T-helper 22 cell (primary cell): ENCODE data around the gene SBF2.
"Not testable (repeated sequence)": the region's sequence is repeated elsewhere in the genome, so short reads cannot be mapped to it uniquely, and the experiment has no call there.

ENCODE experiments used
- DNase-seq: peaks from one replicate; pipeline ENCODE4 v3.0.0-alpha.2; 2020; ENCODE audit warnings: low read depth

Gene SBF2

GRCh38 chr11:10263929-10264328 lies 30.1 kb downstream of the SBF2 start:
- DNase-seq, result no peak

GRCh38 chr11:10261821-10262220 lies 32.2 kb downstream of the SBF2 start:
- DNase-seq, result no peak

DNA sequence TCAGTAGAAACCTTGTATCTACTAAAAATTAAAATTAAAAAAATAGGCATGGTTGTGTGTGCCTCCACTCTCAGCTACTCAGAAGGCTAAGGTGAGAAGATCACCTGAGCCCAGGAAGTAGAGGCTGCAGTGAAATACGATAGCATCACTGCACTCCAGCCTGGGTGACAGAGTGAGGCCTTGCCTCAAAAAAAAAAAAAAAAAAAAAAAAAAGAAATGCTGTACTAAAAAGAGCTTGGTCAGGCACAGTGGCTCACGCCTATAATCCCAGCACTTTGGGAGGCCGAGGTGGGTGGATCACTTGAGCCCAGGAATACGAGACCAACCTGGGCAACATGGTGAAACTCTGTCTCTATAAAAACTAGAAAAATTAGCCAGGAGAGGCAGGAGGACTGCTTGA lies 36.5 kb downstream of the SBF2 start:
- no peak for DNase-seq

DNA sequence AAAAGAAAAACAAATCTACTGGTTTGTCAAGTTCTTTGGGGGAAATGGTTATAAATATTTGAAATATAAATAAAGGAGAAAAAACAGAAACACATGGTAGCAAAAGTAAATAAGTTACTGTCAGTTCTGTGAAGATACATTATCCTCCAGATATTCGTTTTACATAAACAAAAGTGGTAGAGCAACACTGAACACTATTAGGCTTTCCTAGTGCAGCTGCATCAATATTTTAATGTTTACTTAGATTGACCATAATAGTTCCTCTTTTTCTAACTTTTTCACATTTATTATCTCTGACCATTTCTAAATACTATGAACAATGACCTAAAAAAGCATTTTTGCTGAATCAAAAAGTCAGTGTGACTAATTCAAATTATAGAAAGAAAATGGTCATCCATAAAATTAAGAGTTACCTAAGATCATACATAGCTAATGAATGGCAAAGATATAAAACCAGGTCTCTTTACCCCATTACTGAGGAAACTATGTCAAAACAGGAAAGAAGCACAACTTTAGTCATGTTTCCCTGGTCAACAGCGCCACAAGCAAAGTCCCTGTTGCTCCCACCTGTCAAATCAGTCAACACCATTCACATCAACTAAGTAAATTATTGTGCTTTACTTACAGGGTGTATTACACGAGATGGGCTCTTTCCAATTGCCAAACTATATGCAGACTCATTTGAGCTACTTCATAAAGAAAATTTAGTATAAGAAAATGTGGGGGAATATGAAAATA lies 38.5 kb downstream of the SBF2 start:
- DNase-seq, result no peak

GRCh38 chr11:10249448-10250131 lies 44.4 kb downstream of the SBF2 start:
- DNase-seq, result not testable (repeated sequence)

GRCh38 chr11:10247011-10247410 lies 47.0 kb downstream of the SBF2 start:
- DNase-seq, result no peak

DNA sequence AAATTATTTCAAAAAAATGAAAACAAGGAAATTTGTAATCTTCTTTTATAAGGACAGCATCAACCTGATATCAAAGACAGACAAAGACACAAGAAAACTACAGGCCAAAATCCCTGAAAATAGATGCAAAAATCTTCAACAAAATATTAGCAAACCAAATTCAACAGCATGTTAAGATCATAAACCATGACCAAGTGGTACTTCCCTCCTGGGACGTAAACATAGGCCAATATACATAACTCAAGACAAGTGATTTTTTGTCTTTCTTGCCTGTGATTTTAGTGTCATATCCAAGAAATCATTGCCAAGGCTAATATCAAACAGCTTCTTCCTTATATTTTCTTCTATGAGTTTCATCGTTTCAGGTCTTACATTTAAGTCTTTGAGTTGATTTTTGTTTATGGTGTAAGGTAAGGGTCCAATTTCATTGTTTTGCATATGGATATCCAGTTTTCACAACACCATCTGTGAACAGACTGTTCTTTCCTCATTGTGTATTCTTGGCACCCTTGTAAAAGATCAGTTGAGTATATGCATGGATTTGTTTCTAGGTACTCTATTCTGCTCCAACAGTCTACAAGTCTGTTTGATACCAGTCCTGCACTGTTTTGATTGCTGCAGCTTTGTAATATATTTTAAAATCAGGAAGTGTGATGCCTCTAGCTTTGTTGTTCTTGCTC lies 50.0 kb downstream of the SBF2 start:
- no peak for DNase-seq

GRCh38 chr11:10236840-10237239 lies 57.2 kb downstream of the SBF2 start:
- no peak for DNase-seq

- no peak for DNase-seq
These were observed 60.4 kb downstream of the SBF2 start for GRCh38 chr11:10233581-10233980.

DNA sequence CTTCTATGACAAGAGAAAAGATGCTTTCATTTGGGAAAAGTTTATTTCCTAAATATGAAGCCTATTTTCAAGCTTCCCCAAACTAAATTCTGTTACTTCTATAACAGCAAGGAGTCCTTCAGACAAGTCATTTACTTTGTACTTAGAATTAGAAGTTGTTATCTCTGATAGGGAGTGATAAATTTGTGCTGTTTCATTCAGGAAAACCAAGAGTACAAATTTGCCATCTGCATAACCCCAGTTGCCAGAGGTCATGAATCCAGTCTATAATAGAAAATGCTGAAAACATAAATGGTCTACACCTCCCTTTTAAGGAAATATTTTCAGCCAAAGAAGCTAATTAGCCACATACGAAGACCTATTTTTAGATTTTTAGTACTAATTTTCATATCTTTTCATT lies 61.3 kb downstream of the SBF2 start:
- no peak for DNase-seq

DNA sequence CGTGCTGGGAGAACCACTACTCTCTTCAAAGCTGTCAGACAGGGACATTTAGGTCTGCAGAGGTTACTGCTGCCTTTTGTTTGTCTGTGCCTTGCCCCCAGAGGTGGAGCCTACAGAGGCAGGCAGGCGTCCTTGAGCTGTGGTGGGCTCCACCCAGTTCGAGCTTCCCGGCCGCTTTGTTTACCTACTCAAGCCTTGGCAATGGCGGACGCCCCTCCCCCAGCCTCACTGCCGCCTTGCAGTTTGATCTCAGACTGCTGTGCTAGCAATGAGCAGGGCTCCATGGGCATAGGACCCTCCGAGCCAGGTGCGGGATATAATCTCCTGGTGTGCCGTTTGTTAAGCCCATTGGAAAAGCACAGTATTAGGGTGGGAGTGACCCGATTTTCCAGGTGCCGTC lies 62.2 kb downstream of the SBF2 start:
- not testable (repeated sequence) for DNase-seq

- DNase-seq, result no peak
These were observed 68.5 kb downstream of the SBF2 start for GRCh38 chr11:10225553-10225952.

- DNase-seq, result no peak
These were observed 71.6 kb downstream of the SBF2 start for GRCh38 chr11:10222399-10222798.

GRCh38 chr11:10221342-10221741 lies 72.7 kb downstream of the SBF2 start:
- DNase-seq, result no peak

DNA sequence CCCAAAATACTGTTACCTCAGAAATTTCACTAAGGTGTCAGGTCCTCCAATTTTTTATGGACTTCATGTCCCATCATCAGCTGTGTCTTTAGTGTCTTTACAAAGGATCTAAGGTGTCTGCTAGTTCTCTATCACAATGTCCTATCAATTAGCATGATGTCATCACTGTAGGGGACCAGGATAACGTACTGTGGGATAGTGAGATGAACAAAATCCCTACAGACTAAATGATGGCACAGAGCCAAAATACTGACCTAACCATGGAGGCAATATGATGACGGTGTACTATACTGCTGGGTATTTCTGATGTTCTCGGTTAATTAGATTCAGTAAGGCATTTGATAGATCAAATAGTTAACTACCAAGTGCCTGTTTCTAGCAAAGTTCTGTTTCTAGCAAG lies 82.5 kb downstream of the SBF2 start:
- no peak for DNase-seq

GRCh38 chr11:10209326-10209725 lies 84.7 kb downstream of the SBF2 start:
- no peak for DNase-seq

DNA sequence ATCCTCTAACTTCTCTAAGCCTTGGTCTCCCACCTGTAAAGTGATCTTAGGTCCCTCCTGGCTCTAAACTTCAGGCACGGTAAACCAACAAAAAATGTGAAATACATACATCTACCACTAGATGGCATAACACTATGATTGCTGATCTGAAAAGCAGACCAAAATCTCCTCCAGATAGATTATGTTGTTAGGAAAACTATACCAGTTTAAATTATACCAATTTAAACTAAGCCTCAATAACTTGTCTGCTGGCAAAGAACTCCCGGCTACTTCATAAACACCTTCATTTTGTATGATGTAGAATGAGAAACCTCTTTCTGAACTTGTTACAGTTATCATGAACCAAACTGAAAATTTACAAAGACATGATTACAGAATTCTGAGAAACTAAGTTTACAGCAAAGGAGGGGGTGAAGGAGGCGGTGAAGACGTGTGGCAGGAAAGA lies 85.9 kb downstream of the SBF2 start:
- no peak for DNase-seq

DNA sequence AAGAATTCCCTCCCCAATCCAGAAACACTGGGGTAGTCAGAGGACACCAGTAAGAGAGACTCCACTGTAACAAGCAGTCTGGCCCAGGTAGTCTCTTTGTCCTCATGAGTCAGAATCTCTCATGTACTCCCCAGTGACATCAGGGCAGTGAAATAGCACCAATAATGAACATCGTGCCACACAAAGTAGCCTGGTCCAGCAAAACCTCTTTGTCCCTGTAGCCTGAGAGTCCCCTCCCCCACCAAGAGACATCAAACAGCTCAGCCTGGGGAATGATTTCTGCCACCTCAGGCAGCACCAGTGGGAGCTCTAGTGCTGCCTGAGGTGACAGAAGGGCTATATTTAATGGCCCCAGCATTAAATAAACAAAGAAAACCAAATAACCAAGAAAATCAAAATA lies 88.1 kb downstream of the SBF2 start:
- no peak for DNase-seq

DNA sequence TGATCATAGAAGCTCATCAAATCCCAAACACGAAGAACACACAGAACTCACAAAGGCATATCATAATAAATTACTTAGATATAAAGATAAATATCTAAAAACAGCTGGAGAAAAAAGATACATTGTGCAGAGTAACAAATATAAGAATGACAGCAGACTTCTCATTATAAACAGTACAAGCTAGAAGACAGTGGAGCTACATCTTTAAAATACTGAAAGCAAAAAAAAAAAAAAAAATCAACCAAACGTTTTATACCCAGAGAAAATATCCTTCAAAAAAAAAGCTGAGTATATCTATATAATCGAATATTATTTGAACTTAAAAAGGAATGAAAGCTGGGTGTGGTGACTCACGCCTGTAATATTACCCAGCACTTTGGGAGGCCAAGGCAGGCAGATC lies 90.0 kb downstream of the SBF2 start:
- no peak for DNase-seq

- DNase-seq, result no peak
These were observed 92.7 kb downstream of the SBF2 start for GRCh38 chr11:10201343-10201742.

DNA sequence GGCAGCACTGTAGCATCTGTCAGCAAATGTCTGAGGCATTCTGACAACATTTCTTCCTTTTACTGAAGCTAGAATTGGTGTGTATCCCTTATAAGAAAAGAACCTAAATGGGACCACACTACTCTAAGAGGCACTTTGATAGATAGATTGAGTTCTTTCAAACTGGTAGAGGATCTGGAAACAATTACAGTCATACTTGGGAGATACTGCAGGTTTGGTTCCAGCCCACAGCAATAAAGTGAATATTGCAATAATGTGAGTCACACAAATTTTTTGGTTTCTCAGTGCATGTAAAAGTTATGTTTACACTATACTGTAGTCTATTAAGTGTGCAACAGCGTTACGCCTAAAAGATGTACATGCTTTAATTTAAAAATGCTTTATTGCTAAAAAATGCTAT lies 96.9 kb downstream of the SBF2 start:
- DNase-seq, result no peak

GRCh38 chr11:10192036-10192435 lies 102.0 kb downstream of the SBF2 start:
- no peak for DNase-seq

GRCh38 chr11:10181811-10182210 lies 112.2 kb downstream of the SBF2 start:
- DNase-seq, result no peak
